ENCODE measurements around the gene CLCN6.
A peak's percentile ranks its signal among the peaks of the same experiment; 100 is the strongest.

The CLCN6 gene, protein sequence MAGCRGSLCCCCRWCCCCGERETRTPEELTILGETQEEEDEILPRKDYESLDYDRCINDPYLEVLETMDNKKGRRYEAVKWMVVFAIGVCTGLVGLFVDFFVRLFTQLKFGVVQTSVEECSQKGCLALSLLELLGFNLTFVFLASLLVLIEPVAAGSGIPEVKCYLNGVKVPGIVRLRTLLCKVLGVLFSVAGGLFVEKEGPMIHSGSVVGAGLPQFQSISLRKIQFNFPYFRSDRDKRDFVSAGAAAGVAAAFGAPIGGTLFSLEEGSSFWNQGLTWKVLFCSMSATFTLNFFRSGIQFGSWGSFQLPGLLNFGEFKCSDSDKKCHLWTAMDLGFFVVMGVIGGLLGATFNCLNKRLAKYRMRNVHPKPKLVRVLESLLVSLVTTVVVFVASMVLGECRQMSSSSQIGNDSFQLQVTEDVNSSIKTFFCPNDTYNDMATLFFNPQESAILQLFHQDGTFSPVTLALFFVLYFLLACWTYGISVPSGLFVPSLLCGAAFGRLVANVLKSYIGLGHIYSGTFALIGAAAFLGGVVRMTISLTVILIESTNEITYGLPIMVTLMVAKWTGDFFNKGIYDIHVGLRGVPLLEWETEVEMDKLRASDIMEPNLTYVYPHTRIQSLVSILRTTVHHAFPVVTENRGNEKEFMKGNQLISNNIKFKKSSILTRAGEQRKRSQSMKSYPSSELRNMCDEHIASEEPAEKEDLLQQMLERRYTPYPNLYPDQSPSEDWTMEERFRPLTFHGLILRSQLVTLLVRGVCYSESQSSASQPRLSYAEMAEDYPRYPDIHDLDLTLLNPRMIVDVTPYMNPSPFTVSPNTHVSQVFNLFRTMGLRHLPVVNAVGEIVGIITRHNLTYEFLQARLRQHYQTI

DNA sequence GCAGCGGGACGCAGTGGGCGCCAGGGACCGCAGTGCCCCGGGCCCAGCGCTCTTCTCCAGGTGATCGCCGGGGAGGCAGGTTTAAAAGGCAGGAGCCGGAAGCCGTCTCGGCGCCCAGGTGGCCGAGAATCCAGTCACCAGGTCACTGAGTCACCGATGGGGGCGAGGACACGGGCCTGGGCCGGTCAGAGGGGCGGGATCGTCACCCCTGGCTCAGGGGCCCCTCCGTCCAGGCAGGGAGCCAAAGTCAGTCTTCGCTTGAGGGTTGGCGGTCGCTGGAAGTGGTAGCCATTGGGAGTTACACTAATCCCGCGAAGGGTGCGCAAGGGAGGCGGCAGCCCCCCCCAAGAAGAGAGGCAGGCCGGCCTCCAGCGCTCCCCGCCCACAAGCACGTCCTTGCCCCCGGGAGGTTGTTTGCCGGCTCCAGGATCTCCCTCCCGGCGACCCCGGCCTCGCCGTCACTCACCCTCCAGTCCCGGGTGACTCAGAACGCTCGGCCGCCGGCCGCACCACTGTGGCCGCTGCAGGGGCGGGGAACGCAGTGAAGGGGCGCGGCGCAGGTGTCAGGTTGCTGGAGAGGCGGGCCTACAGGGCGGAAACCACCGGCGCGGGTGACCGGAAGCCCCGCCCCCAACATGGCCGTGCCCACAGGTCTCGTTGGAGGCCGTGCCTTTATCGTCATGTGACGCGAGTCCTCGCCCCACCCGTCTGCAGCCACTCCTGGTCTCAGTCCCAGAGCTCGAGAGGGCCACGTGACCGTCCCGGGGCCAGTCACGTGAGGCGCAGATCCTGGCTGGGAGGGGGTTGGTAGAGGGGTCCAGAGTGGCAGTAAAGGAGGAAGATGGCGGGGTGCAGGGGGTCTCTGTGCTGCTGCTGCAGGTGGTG, at the start of gene CLCN6, which contains the start of gene MTHFR:
TSS of gene CLCN6 (plus strand) at position 770 of the 885 bp plus-strand sequence. CDS start at position 842, 72 bp downstream.
TSS of gene MTHFR (minus strand) at position 543 of the 885 bp plus-strand sequence. CDS start 2,848 bp downstream, outside the sequence.
- peak; percentile 98 for DNase-seq (ENCODE audit: low spot score)

GRCh38 chr1:11757047-11757446, 48.9 kb upstream of the CLCN6 start:
- no peak for DNase-seq (ENCODE audit: low spot score)

- DNase-seq (ENCODE audit: low spot score) = no peak
Measured at GRCh38 chr1:11759791-11760190, 46.2 kb upstream of the CLCN6 start.

GRCh38 chr1:11761285-11761684, 44.7 kb upstream of the CLCN6 start:
- DNase-seq (ENCODE audit: low spot score) = no peak

DNA sequence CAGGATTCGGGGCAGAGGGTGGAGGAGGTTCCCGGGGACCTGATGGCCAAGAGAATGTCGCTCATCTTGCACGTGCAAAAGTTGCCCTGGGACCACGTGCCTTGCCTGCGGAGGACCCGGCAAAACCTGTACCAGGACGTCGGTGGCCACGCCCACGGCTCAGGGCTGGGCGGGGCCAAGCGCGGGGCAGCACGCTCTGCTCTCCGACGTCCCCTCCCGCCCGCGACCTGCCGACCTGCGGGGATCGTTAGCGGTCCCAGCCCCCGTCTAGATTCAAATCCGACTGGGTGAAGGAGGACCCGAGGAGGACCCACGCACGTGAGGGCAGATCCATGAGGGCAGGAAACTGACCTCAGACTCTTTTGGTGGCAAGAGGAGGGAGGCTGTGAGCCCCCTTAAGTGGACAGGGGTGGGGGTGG, 44.0 kb upstream of the CLCN6 start, which contains the start of gene C1orf167:
TSS of gene C1orf167 (plus strand) at position 206 of the 419 bp plus-strand sequence. CDS start 2,208 bp downstream, outside the sequence.
- DNase-seq (ENCODE audit: low spot score) = no peak

GRCh38 chr1:11764115-11764514, 41.9 kb upstream of the CLCN6 start:
- DNase-seq (ENCODE audit: low spot score) = no peak

- no peak for DNase-seq (ENCODE audit: low spot score)
Measured at GRCh38 chr1:11764519-11764918, 41.5 kb upstream of the CLCN6 start.

DNA sequence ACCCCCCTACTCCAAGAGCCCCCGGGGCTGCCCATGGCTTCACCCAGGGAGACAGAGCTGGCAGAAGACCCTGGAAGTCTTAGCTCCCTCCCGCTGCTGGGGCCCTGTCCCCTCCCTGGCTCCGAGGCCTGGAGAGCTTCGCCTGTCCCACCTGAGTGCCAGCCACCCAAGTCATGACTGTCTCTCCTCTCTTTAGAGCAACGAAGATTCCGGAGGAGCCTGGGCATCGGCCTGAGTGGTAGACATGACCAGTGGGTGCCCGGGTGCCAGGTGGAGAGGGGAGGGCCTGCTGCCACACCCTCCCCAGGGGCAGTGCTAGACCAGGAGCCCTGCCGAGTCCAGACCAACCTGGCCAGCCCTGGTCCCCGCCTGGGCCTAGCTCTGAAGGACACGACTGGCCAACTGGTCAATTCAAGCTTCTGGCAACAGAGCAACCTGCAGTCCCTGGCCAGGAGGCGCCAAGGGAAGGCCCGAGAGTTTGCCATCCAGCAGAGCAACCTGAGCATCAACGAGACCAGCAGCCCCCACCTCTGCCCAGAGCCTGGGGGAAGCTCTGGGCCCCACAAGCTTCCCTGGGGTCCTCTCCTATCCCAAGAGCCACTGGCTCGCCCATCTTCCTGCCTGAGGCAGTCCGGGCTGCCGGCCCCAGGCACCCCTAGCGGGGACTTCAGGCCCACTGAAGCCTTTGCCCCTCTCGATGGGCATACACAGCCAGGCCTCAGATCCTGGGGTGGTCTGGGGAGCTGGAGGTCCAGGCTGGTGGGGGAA, 40.1 kb upstream of the CLCN6 start:
- no peak for DNase-seq (ENCODE audit: low spot score)

- DNase-seq (ENCODE audit: low spot score) = no peak
Measured at GRCh38 chr1:11766429-11766776, 39.6 kb upstream of the CLCN6 start.

- peak; percentile 57 for DNase-seq (ENCODE audit: low spot score)
Measured at GRCh38 chr1:11767922-11768704, 37.9 kb upstream of the CLCN6 start.

GRCh38 chr1:11768821-11769220, 37.2 kb upstream of the CLCN6 start:
- DNase-seq (ENCODE audit: low spot score) = peak; percentile 61

- DNase-seq (ENCODE audit: low spot score) = no peak
Measured at GRCh38 chr1:11769274-11769673, 36.7 kb upstream of the CLCN6 start.

- DNase-seq (ENCODE audit: low spot score) = no peak
Measured at GRCh38 chr1:11770011-11770410, 36.0 kb upstream of the CLCN6 start.

DNA sequence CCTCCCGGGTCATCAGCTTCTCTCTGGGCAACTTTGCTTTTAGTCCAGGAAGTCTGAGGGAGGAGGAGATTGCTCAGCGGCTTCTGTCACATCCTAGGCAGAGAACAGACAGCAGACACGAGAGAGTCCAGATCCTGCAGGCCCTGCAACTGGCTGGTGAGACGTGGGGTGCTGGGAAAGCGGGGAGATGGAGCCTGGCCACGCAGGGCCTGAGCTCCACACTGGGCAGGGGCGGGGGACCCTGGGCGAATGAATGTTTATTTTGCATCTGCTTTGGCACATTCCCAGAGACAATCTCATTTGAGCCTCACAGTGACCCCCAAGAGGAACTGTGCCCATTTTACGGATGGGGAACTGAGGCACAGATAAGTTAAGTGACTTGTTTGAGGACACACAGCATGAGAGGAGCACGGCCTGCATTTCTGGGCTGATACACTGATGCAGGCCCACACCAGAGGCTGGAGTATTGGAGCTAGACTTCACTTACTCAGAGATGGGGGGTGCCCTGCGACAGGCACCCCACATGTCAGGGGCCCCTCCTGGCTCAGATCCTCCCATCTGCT, 34.4 kb upstream of the CLCN6 start:
- no peak for DNase-seq (ENCODE audit: low spot score)

GRCh38 chr1:11772458-11772857, 33.5 kb upstream of the CLCN6 start:
- no peak for DNase-seq (ENCODE audit: low spot score)

GRCh38 chr1:11774753-11775152, 31.2 kb upstream of the CLCN6 start:
- no peak for DNase-seq (ENCODE audit: low spot score)

DNA sequence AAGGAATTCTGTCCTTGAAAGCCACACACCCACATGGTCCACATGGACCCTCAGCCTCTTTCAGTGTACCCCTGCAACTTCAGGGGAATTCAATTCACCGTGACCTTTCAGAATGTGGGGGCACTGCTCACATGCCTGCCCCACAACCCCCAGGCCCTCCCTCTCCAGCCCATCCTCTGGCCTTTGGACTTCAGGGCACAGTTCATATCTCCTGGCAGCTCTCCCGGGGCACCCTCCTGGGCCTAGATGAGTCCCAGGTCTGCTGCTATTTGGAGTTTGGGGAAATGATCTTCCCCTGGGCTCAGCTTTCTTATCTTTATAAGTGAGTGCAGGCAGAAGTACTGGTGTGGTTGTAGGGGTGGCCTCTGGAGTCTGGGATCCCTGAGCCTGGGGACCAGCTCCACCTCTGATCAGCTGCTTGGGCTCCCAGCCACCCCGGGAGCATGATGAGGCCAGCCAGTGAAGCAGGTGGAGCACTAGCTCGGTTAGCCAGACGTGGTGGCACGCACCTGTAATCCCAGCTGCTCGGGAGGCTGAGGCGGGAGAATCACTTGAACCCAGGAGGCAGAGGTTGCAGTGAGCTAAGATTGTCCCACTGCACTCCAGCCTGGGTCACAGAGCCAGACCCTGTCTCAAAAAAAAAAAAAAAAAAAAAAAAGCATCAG, 28.2 kb upstream of the CLCN6 start:
- DNase-seq (ENCODE audit: low spot score) = no peak

DNA sequence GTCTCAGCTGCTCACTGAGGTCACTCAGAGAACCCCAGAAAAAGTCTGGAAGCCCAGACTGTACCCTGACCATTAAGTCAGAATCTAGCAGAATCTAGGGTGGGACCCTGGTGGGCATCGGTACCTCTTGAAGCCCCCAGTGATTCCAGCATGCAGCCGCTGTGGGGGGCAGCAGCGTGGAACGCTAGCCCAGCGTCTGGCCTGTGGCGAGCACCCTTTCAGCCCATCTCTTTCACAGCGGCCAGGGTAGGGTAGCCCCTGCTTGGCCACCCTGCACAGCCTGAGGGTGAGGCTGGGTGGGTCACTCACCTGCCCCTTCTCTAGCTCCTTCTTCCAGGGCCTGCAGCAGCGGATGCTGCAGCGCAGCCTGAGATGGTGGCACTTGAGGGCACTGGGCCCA, 27.7 kb upstream of the CLCN6 start:
- no peak for DNase-seq (ENCODE audit: low spot score)
